HG02840 (cell line): ENCODE data around the gene SMG6.
"Not testable (repeated sequence)": the region's sequence is repeated elsewhere in the genome, so short reads cannot be mapped to it uniquely, and the experiment has no call there.

Experiments
- ATAC-seq: cut with Tn5 transposase; IDR thresholded peaks from one replicate; pipeline ENCODE4 v1.9.1; 2021; ENCODE audit warnings: mild to moderate bottlenecking, moderate library complexity, moderate number of reproducible peaks; ENCODE audit not compliant: unreplicated experiment, low FRiP score

SMG6 gene

DNA sequence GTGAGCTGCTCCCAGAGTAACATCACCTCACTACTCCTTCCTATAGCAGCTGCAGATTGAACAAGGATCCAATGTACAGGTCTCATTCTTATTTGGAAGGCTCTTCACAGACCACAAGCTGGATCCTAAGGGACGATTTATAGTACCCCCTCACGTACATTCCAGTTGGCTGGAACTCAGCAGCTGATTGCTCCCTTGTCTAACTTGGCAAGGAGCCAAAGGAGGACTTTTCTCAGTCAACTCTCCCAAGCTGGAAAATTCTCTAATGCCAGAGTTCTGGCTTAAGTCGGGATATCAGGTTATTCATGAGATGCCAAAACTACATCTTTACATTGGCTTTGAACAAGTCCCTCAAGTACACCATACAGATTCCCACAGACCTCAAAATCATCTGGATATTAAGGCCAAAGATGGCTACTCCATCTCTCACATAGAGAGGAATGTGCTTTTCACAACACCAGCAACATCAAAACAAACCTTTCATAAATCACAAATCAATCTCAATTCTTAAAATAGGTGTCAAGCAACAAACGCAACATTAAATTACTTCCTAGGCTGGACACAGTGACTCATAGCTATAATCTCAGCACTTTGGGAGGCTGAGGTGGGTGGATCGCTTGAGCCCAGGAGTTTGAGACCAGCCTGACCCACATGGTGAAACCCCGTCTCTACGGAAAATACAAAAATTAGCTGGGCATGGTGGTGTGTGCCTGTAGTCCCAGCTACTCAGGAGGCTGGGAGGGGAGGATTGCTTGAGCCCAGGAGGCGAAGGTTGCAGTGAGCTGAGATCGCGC is 39.3 kb downstream of the SMG6 start:
- no peak for ATAC-seq

DNA sequence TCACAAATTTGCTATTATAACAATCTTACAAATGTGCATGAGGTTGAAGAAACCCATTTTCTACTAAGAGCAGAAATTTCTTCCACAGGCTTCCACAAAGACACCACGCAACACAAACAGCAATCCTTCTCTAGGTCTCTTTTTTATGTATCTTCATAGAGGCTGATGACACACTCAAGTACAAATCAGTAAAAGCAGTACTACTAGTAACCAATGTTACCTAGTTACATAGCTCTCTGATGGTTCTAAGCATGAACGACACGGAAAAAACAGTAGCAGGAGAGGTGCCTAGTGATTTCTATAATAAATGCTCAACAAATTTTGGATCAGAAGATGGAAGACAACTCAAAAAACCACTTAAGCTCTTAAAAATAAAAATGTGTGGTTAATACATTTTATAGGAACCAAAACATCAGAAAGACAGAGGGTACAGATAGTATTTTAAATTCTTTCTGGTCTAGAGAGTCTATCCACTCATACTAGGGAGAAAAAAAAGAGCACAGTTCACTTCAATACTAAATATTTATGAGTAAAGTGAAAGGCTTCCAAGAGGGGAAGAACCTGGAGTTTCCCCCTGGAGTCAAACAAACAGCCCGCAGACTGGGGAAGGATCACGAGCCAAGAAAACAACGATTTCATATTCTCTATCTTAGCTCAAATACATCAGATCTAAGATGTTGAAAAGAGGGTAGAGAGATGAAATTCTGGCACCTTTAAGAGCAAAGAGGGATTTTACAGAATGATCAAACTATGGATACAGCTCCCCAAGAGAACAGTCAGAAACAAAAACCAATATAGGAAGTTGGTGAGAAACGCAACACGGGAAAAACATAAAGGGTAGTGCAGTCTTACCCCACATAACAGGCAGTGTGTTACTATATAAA is 40.2 kb downstream of the SMG6 start:
- ATAC-seq = no peak

GRCh38 chr17:2262135-2262587 is 41.4 kb downstream of the SMG6 start:
- no peak for ATAC-seq

GRCh38 chr17:2259769-2260536 is 43.6 kb downstream of the SMG6 start:
- peak; percentile 57 for ATAC-seq

DNA sequence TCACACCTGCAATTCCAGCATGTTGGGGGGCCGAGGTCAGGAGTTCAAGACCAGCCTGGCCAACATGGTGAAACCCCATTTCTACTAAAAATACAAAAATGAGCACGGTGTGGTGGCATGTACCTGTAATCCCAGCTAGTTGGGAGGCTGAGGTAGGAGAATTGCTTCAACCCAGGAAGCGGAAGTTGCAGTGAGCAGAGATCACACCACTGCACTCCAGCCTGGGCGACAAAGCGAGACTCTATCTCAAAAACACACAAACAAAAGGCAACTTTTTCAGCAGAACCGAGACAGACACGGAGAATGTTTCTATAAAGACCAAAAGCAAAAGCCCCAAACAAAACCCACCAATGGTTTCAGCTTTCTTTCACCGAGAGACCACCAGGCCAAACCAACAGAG is 44.8 kb downstream of the SMG6 start:
- ATAC-seq = not testable (repeated sequence)

- no peak for ATAC-seq
Measured at GRCh38 chr17:2253768-2254406, 49.7 kb downstream of the SMG6 start.

DNA sequence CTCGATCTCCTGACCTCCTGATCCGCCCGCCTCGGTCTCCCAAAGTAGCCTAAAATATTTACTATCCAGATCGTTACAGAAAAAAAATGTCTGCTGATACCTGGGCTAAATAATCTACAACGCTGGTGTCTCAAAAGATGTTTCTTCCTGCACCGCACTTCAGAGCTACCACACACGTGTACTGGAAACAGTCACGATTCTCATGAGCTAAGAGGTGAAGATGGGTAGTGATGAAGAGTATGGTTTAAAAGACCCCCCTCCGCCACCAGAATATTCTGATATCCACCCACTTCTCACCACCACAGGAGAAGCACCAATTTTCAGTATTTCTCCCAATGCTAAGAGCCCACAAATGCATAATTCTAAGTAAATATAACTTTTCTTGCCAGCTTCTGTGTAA is 50.2 kb downstream of the SMG6 start:
- ATAC-seq = no peak

GRCh38 chr17:2251098-2251497 is 52.5 kb downstream of the SMG6 start:
- ATAC-seq = no peak

GRCh38 chr17:2250140-2251095 is 53.2 kb downstream of the SMG6 start:
- no peak for ATAC-seq

DNA sequence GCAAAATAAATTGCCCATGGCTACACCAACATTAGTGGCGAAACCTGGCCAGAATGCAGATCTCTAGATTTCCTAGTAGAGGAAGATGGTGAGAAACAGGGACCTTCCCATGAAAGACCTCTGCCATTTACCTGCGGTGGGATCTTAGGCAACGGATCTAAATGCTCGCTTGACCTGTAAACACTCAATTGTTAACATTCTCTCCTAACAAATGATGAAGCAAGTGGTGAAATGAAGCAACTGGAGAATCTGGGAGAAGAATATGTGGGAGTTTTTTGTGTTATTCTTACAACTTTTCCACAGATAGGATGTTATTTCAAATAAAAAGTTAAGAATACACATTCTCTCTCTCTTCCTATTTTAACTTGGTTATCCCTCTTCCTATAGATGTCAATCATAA is 56.6 kb downstream of the SMG6 start:
- ATAC-seq = no peak

- ATAC-seq = no peak
Measured at GRCh38 chr17:2244545-2245525, 58.8 kb downstream of the SMG6 start.

DNA sequence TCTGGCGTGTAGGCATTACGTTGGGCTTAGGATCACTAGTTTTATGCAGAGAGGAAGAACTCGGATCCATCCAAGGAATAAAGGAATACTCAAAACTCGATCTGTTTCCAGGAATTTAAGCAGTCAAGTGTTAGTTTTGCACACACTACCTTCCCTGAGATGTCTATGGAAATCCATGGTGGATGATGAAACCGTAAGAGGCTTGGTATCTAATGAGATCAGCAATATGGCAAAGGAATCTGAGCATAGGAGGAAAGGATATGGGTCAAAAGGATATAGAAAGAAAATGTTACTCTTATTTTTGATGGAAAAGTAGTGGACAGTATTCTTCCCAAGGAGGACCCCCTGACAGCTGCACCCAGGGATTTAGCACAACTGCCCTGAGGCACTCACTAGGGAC is 59.6 kb downstream of the SMG6 start:
- no peak for ATAC-seq

DNA sequence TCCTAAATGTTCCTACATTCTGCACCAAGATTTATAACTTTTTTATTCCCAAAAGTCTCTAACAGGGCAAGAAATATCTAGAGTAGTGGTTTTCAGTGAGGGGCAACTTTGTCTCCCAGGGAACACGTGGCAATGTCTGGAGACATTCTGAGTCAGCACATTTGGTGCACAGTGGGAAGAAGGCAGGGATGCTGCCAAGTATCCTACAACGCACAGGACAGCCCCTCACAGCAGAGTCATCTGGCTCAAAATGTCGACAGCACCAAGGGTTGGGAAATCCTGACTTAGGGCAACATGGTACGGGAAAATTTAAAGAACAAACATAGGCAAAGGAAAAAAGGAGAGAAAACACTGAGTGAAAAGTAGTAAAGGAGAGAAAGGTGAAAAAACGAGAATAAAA is 61.8 kb downstream of the SMG6 start:
- no peak for ATAC-seq

- no peak for ATAC-seq
Measured at GRCh38 chr17:2240541-2240940, 63.0 kb downstream of the SMG6 start.

DNA sequence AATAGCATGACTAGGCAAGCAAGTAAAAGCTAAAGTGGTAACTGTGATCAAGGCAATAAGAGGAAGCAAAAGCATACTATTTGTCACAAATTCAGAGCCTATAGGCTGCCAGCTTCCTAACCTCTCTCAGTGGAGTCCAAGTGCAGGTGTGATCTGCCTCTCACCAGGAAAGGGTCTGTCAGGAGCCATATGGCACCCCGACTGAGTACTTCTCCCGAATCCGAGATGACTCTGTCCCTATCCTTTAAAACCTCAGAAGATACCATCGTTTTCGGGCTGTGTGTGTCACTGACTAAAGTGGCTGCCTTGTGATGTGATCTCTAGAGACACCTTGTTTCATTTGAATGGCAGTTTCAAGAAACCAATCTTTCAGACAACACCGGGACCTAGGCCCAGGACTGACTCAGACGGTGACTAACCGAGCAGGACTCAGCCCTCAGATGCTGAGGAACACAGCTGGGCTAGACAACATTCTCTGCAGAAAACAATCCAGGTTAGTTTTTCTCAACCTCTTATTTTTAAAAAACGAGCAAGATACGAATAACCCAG is 63.6 kb downstream of the SMG6 start:
- ATAC-seq = peak; percentile 60

DNA sequence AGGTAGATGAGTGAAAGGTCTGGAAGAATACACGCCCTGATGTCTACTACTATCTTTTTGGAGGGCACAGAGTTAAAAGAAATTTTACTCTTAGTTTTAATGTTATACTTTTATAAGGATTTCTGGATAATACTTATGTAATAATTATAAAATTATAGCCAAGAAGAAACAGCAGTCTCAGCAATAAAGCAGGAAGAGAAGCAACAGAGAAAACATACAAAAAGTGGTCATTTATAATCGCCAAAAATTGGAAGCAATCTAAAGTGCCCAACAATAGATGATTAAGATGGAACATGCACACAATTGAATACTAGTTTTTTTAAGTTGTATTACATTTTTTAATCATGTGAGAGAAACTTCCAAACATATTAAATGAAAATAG is 64.4 kb downstream of the SMG6 start:
- ATAC-seq = no peak

- no peak for ATAC-seq
Measured at GRCh38 chr17:2238432-2239169, 65.0 kb downstream of the SMG6 start.
